B cell (primary cell): ENCODE results near the gene NFKBIA. TPM values are rescaled to one million over a fixed set of nuclear protein-coding genes. Genes with fewer than 3 reads are reported as not detected.

ENCODE experiments used
- ATAC-seq: fragments of 200-7000 bp; cut with Tn5 transposase; one replicate; pipeline ENCODE4 v1.10.0; 2021; ENCODE audit warnings: low read depth, mild to moderate bottlenecking, moderate number of reproducible peaks, moderate library complexity
- CTCF ChIA-PET: fragments of 350-600 bp; sonication (Branson Sonifier 250); formaldehyde crosslinking; loops from one replicate; lab custom pipeline; 2021; ENCODE audit warnings: antibody characterized with exemption, inconsistent platforms; lab: Charles Lee
- POLR2A ChIA-PET: fragments of 350-600 bp; sonication (Branson Sonifier 250); formaldehyde crosslinking; loops from one replicate; lab custom pipeline; 2021; ENCODE audit warnings: antibody characterized with exemption; lab: Charles Lee
- DNase-seq: peaks from one replicate; pipeline ENCODE4 v3.0.0; 2013
- H2AFZ ChIP-seq: 2 replicates; pipeline ENCODE4 v1.6.1; 2012; ENCODE audit warnings: mild to moderate bottlenecking, low read depth, low read length; ENCODE audit not compliant: insufficient read depth, poor library complexity, severe bottlenecking
- H3K27ac ChIP-seq, 2 donors: 1 replicate in 1 of 2; 2 replicates in 1 of 2; pipeline ENCODE4 v1.5.1; 2012 to 2013; ENCODE audit warnings: low read length in 2 of 2, mild to moderate bottlenecking in 2 of 2, moderate library complexity in 1 of 2
- H3K27me3 ChIP-seq, 4 experiments: fragments of 200-600 bp in 1 of 4; sonication (generic) in 1 of 4; replicated peaks in 1 of 4; 1 replicate in 2 of 4; 2 replicates in 2 of 4; pipeline versions ENCODE4 v1.6.1 to v1.7.0; 2013 to 2016; ENCODE audit warnings: low read length in 3 of 4, mild to moderate bottlenecking in 2 of 4, mixed read lengths in 1 of 4, moderate library complexity in 1 of 4; ENCODE audit not compliant: insufficient read depth in 4 of 4, control insufficient read depth in 3 of 4; ENCODE audit errors: control extremely low read depth in 1 of 4
- H3K36me3 ChIP-seq, 2 experiments: replicated peaks in 1 of 2; 1 replicate in 1 of 2; 2 replicates in 1 of 2; pipeline versions ENCODE4 v1.6.1 to v1.7.1; 2013; ENCODE audit warnings: low read length in 1 of 2; ENCODE audit not compliant: insufficient read depth in 2 of 2, control insufficient read depth in 1 of 2; ENCODE audit errors: control extremely low read depth in 1 of 2, extremely low read depth in 1 of 2
- H3K4me1 ChIP-seq, 2 donors: fragments of 200-600 bp in 1 of 2; sonication (generic) in 1 of 2; 1 replicate in 1 of 2; 2 replicates in 1 of 2; pipeline versions ENCODE4 v1.5.1 to v1.6.1; 2013 to 2017; ENCODE audit warnings: low read length in 2 of 2; ENCODE audit not compliant: control insufficient read depth in 2 of 2, insufficient read depth in 2 of 2
- H3K4me2 ChIP-seq: replicated peaks from 2 replicates; pipeline ENCODE3; 2012; ENCODE audit warnings: mild to moderate bottlenecking, low read depth, low read length; ENCODE audit not compliant: poor library complexity, severe bottlenecking
- H3K4me3 ChIP-seq, 5 experiments: fragments of 200-600 bp in 1 of 5; sonication (generic) in 1 of 5; 1 replicate in 3 of 5; 2 replicates in 2 of 5; pipeline versions ENCODE4 v1.5.1 to v1.7.0; 2011 to 2016; ENCODE audit warnings: low read length in 4 of 5, mild to moderate bottlenecking in 4 of 5, low read depth in 2 of 5, control low read depth in 1 of 5, moderate library complexity in 1 of 5; ENCODE audit not compliant: insufficient read depth in 1 of 5; ENCODE audit errors: control extremely low read depth in 1 of 5, extremely low read depth in 1 of 5
- H3K79me2 ChIP-seq: fragments of 200-600 bp; sonication (generic); one replicate; pipeline ENCODE4 v1.6.0; 2016; ENCODE audit warnings: low read length; ENCODE audit not compliant: control insufficient read depth, insufficient read depth
- H3K9ac ChIP-seq: fragments of 200-600 bp; sonication (generic); 2 replicates; pipeline ENCODE4 v1.6.1; 2017; ENCODE audit warnings: mild to moderate bottlenecking, low read length, moderate library complexity
- H3K9me3 ChIP-seq, 3 donors: one replicate each; pipeline versions ENCODE4 v1.6.1 to v1.7.1; 2013; ENCODE audit warnings: low read length in 2 of 3; ENCODE audit not compliant: control insufficient read depth in 2 of 3, insufficient read depth in 1 of 3; ENCODE audit errors: control extremely low read depth in 1 of 3
- H4K20me1 ChIP-seq: 2 replicates; pipeline ENCODE4 v1.6.0; 2012; ENCODE audit warnings: mild to moderate bottlenecking, low read length; ENCODE audit not compliant: insufficient read depth, control insufficient read depth, poor library complexity, severe bottlenecking
- H3K27ac Mint-ChIP-seq: one replicate; pipeline ENCODE4 v1.8.0; 2021; ENCODE audit warnings: mixed read lengths
- H3K27me3 Mint-ChIP-seq: one replicate; pipeline ENCODE4 v1.8.0; 2021; ENCODE audit warnings: mixed read lengths
- H3K4me1 Mint-ChIP-seq: one replicate; pipeline ENCODE4 v1.8.0; 2021; ENCODE audit warnings: mixed read lengths
- H3K4me3 Mint-ChIP-seq: one replicate; pipeline ENCODE4 v1.8.0; 2021; ENCODE audit warnings: mixed read lengths
- H3K9me3 Mint-ChIP-seq: one replicate; pipeline ENCODE4 v1.8.0; 2022; ENCODE audit warnings: mixed read lengths; ENCODE audit not compliant: insufficient read depth
- EZH2 ChIP-seq: IDR thresholded peaks from 2 replicates; pipeline ENCODE4 v1.6.1; 2012; ENCODE audit warnings: borderline replicate concordance, low read depth, mild to moderate bottlenecking, moderate library complexity, low read length; ENCODE audit not compliant: insufficient read depth, poor library complexity, severe bottlenecking
- WGBS: methylation state at CpG from one replicate; pipeline ENCODE4 v1.1.5; 2013; ENCODE audit warnings: missing lambda C conversion rate; ENCODE audit not compliant: insufficient coverage; 5-methylcytosine and 5-hydroxymethylcytosine counted together
- intact Hi-C: fragments of 100-400 bp; cut with micrococcal nuclease; formaldehyde crosslinking; loops from one replicate; pipeline ENCODE4 v1.10.0; 2022
- polyA plus RNA-seq: library from polyadenylated mRNA; depleted of rRNA; stranded (reverse); fragments of >200 nt; gene quantifications from 2 replicates; pipeline ENCODE4 v1.2.3, GENCODE V29; 2012
- total RNA-seq, 2 donors: library from RNA; stranded (reverse); fragments of 120-200 nt in 1 of 2; gene quantifications; 1 replicate in 1 of 2; 2 replicates in 1 of 2; pipeline versions ENCODE4 v1.2.3 to v1.2.4, GENCODE V29; 2013 to 2022
- TF ChIP-seq, protein P1 (sequence below): fragments of 200-600 bp; IDR thresholded peaks from one replicate; pipeline ENCODE4 v1.8.0; 2022; ENCODE audit warnings: antibody characterized with exemption, mild to moderate bottlenecking

The NFKBIA gene
- total and polyA plus RNA-seq, 2 donors (not counting 1 experiment from before 2014, with no cell fraction given) = 308 to 3,195 TPM

DNA sequence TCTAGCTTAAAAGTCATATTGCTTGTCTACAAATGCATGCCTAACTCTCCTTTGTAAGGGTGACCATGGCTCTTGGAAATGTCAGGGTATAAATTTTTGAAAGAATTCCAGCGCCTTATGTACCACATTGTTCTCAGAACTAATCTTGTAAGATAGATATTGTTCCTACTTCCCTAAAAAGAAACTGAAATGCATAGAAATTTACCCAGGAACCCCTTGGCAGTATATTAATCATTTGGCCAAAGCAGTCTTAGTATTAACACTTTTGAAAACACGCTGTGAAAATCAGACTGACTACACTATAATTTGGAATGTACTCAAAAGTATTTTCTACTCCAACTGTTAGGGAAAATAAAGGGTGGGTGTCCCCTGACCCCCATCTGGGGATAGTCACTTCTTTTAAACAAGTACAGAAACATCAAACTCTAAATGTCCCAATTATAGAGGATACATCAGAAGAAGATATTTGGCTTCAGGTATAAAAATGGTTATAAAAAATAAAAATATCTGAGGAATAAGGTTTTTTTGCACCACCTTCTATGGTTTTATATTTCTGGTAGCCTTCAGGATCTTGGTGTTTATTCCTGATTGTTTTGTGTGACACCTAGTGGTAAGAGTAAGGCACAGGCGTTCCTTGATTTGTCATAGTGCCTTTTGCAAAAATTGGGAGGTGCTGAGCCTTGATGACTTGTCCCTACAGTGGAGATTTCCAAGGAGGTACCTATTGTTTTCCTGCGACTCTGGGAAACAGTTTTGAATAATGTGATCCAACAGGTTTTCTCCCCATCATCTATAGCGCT is 2.2 kb upstream of the NFKBIA start:
- DNase-seq = peak; percentile 62
- Mint-ChIP-seq H3K4me1 (peaks cover 44% of the 10 kb centered on the region), H3K9me3 (no peaks in the 10 kb centered on the region), H3K27ac (no peak overlapping the region), H3K4me3 (no peak overlapping the region), H3K27me3 (no peaks in the 10 kb centered on the region)
- Histone ChIP-seq H2AFZ (no peak overlapping the region), H4K20me1 (peaks cover 23% of the 10 kb centered on the region), H3K4me1 (peaks cover 35 to 40% of the 10 kb centered on the region in 2 donors), H3K4me3 (no peak overlapping the region), H3K36me3 (peaks cover 0 to 20% of the 10 kb centered on the region in 2 experiments), H3K9me3 (no peaks in the 10 kb centered on the region), H3K27me3 (no peaks in the 10 kb centered on the region), H3K79me2 (peaks cover 33% of the 10 kb centered on the region), H3K27ac (no peak overlapping the region), H3K9ac (no peak overlapping the region), H3K4me2 (peak overlapping the region; percentile 15)
- intact Hi-C loops = loop anchor here (1.0 kb wide), 3 partner anchors 145 to 266 kb away; no protein-coding TSS in a partner anchor
- 0% methylated on average over 1 of the region's 5 CpGs for WGBS
- no peak for TF ChIP-seq EZH2
- TF ChIP-seq, protein P1, sequence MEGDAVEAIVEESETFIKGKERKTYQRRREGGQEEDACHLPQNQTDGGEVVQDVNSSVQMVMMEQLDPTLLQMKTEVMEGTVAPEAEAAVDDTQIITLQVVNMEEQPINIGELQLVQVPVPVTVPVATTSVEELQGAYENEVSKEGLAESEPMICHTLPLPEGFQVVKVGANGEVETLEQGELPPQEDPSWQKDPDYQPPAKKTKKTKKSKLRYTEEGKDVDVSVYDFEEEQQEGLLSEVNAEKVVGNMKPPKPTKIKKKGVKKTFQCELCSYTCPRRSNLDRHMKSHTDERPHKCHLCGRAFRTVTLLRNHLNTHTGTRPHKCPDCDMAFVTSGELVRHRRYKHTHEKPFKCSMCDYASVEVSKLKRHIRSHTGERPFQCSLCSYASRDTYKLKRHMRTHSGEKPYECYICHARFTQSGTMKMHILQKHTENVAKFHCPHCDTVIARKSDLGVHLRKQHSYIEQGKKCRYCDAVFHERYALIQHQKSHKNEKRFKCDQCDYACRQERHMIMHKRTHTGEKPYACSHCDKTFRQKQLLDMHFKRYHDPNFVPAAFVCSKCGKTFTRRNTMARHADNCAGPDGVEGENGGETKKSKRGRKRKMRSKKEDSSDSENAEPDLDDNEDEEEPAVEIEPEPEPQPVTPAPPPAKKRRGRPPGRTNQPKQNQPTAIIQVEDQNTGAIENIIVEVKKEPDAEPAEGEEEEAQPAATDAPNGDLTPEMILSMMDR = peak; percentile 85
- CTCF ChIA-PET = interaction anchor here (0.6 to 19.8 kb wide), 14 partner anchors 9 to 317 kb away, joined by 3 to 512 read pairs (median 12); partner anchors contain the start of gene PSMA6
- POLR2A ChIA-PET = interaction anchor here (1.9 kb wide), 1 partner anchor 177 kb away, joined by 9 read pairs; no protein-coding TSS in a partner anchor
- no peak for ATAC-seq
